GM12872 (cell line): ENCODE data around the gene SLC30A5.

ENCODE experiments used
- TF ChIP-seq, protein P1 (sequence below): IDR thresholded peaks from 3 replicates; pipeline ENCODE4 v1.5.1; 2011; ENCODE audit warnings: low read depth, mild to moderate bottlenecking, low read length, moderate library complexity; ENCODE audit not compliant: insufficient read depth

SLC30A5 gene

DNA sequence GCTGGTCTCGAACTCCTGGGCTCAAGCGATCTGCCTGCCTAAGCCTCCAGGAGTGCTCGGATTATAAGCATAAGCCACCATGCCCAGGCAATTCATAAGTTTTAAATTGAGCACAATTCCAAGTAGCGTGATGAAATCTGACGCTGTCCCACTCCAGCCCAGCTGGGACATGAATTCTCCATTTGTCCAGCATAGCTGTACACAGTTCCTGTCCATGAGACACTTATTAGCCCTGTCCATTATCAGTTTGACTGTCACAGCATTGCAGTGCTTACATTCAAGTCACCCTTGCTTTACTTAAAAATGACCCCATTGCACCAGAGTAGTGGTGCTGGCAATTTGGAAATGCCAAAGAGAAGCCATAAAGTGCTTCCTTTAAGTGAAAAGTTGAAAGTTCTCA is 7.6 kb upstream of the SLC30A5 start:
- TF ChIP-seq, protein P1, sequence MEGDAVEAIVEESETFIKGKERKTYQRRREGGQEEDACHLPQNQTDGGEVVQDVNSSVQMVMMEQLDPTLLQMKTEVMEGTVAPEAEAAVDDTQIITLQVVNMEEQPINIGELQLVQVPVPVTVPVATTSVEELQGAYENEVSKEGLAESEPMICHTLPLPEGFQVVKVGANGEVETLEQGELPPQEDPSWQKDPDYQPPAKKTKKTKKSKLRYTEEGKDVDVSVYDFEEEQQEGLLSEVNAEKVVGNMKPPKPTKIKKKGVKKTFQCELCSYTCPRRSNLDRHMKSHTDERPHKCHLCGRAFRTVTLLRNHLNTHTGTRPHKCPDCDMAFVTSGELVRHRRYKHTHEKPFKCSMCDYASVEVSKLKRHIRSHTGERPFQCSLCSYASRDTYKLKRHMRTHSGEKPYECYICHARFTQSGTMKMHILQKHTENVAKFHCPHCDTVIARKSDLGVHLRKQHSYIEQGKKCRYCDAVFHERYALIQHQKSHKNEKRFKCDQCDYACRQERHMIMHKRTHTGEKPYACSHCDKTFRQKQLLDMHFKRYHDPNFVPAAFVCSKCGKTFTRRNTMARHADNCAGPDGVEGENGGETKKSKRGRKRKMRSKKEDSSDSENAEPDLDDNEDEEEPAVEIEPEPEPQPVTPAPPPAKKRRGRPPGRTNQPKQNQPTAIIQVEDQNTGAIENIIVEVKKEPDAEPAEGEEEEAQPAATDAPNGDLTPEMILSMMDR: no peak

DNA sequence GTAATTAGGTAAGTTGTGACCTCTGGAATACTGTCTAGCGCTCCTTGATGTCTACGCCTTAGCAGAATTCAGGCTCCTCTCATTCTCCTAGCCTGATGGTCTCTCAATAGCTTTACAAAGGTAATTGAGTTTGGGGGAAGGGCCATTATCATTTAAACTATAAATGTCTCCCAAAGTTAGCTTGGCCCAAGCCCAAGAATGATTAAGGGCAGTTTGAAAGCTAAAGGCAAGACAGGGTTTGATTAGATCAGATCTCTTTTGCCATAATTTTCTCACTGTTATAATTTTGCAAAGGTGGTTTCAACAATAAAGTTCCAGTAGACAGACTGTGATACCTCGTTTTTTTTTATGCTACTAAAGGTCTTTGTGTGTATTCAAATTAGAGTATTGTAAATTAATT is 3.7 kb upstream of the SLC30A5 start:
- TF ChIP-seq, protein P1: no peak

DNA sequence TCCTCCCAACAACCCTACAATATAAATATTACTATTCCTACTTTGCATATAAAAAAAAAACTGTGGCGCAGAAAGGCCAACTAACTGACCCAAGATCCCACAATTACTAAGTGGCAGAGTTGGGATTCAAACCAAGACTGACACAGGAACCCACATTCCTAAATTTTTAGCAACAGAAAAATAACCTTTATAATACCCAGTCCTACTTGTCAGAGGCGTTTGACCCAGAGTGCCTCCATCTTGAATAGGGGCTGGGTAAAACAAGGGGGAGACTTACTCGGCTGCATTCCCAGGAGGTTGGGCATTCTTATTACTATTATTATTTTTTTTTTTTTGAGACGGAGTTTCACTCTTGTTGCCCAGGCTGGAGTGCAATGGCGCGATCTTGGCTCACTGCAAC is 2.0 kb upstream of the SLC30A5 start:
- TF ChIP-seq, protein P1: no peak

DNA sequence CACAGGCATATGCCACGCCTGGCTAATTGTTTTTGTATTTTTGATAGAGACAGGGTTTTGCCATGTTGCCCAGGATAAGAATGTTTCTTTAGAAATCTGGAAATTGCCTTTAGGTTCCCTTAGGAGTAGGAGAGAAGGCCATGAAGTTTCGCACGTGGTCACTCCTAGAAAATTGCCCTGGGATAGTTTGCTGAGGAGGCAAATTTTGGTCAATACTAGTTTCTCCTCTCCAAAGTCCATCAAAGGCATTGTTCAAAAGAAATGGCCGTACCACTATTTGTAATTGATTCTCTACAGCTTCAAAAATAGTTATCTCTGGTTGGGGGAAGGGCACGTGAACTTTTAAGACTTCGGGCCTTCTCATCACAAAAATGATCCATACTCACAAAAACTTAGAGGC is 845 bp upstream of the SLC30A5 start:
- TF ChIP-seq, protein P1: no peak

DNA sequence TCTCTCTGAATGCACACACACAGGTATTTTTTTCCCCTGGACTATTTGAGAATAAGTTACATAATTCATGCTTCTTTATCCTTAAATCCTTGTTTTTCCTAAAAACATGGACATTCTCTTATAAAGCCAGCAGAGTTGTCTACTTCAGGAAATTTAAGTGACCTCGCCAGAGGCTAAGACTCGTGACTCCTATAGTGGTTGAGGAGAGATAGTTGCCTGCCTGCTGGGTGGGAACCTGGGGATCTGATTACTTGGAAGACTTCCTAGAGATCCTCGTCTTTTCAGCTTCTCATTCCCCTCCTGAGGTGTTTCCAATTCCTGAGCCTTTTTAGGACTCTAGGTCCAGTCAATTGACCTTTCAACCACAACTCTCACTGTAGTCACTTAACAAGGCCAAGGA is 5.5 kb downstream of the SLC30A5 start:
- TF ChIP-seq, protein P1: no peak

DNA sequence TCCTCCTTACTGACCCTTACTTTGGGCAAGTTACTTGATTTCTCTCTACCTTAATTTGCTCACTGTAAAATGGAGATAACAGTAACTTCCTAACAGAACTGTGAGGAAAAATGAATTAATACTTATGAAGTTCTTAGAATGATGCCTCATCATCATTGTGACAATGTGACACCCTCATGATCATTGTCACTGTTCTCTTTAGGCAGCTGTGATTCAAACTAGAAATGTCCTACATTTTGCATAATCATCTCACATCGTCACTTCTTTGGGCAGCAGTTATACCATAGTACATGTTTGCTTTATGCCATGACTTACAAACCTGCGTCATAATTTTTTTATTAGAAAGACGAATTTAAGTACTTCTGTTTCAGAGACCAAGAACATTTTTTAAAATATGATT is 9.7 kb downstream of the SLC30A5 start:
- TF ChIP-seq, protein P1: no peak

DNA sequence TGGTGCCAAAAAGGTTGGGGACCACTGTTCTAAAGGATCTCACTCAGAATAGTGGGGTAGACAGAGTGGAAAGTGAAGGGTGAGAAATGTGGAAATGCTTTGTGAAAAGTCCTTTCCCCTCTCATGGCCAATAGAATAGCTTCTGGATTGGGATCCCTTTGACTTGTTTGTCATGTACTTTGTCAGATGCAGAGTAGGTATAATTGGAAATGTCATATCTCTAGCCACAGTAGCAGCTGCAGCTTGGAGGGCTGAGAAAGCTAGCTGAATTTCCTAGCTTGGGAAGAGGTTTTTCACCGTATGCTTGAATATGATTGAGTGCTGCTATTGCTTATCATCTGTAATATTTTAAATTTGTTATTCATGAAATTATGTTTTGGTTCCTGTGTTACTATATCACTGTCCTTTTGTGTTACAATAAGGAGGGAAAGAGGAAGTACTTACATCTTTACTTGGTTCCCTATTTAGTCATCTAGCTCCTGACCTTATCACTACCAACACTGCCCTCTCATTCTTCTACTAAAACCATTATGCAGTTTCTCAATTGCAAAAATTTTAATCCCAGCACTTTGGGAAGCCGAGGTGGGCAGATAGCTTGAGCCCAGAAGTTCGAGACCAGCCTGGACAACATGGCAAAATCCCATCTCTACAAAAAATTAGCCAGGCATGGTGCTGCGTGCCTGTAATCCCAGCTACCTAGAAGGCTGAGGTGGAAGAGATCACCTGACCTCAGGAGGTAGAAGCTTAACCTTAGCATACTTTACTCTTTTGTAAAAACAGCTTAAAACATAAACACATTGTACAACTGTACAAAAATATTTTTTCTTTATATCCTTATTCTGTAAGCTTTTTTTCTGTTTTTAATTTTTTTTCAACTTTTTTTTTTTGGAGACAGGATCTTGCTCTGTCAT is 12.4 kb downstream of the SLC30A5 start:
- TF ChIP-seq, protein P1: no peak
